Measurements from ENCODE around the gene CRMP1. TPM values are rescaled to one million over a fixed set of nuclear protein-coding genes. Genes with fewer than 3 reads are reported as not detected.

Gene CRMP1
- total RNA-seq, 6 experiments from 2014 or later, result 0.09 to 0.31 (median 0.10) TPM; not detected in 3

DNA sequence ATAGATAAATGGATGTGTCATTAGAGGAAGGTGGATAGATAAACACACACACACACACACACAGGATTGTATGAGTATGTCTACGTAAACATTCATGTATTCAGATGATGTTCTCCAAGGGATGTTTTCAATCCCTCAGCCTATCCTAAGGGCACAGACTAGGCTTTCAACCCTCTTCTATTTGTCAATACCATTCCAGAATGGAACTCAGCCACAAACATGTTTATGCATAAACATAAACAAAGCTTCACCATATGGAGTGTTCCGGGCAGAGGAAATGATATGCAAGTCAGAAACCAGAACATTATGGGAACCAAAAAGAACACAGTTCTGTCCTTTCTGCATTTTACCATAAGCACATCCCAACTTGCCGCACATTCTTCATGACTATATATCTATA is 25.0 kb downstream of the CRMP1 start:
- H3K27me3 ChIP-seq, result no peaks in the 10 kb centered on the region
- no peak overlapping the region for H3K27ac ChIP-seq
- ATAC-seq, result no peak
- DNase-seq, result no peak
- H3K4me1 ChIP-seq, result no peaks in the 10 kb centered on the region
- H3K9me3 ChIP-seq, result no peaks in the 10 kb centered on the region
- WGBS (ENCODE audit: insufficient coverage, low coverage, low lambda C conversion rate, missing lambda C conversion rate), result 79% methylated on average over 3 of the region's 3 CpGs
- intact Hi-C loops (cut with DNase I), result no loop called here
- no peaks in the 10 kb centered on the region for H3K36me3 ChIP-seq
- no peak overlapping the region for H3K4me3 ChIP-seq
- TF ChIP-seq CTCF (IDR thresholded peaks at IDR 0.05), result no peak
- no peak for TF ChIP-seq POLR2A (IDR thresholded peaks at IDR 0.05)

DNA sequence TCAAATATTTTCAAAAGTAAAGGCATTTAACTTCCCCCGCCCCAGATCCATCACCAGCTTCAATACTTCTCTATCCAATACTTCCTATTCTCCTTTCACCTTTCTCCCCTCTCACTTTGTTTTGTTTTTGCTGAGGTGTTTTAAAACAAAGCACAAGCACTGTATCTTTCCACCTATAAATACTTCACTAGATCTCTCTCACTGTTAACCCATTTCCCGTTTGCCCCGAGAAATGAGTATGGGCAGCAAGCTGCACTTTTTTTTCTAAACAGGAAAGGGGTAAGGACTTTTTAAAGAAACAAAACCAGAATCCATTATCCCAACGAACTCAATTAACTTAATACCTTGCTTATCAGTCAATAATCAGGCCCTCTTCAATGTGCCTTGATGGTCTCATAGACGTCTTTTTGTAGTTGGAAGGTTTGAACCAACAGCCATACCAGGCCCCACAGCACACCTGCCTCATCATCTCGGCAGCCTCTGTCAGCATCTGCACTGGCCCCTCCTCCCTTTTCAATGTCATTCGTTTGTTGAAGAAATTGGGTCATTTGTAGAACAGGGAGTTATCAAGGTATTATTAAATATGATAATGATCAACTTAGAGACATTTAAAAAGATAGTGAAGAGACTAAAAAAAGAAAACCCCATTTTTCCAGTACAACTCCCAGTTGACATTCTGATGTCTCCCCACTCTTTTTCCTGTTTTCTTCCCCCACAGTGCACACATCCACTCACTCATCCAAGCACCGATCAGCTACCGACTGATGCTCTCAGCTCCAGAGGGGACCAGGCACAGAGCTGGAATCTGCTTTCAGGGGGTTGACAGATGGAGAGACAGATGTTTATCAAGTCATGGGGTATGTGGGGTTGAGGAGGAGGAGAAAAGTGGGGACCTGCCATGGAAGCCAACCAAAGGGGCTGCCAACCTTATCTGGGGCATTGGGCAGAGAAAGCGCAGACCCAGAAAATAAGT is 25.8 kb downstream of the CRMP1 start:
- WGBS (ENCODE audit: insufficient coverage, low coverage, low lambda C conversion rate, missing lambda C conversion rate), result 60% methylated on average over 10 of the region's 10 CpGs
- no peaks in the 10 kb centered on the region for H3K9me3 ChIP-seq
- no peaks in the 10 kb centered on the region for H3K4me1 ChIP-seq
- no peaks in the 10 kb centered on the region for H3K27me3 ChIP-seq
- ATAC-seq (no peak), DNase-seq (no peak)
- H3K4me3 ChIP-seq, result no peak overlapping the region
- no peak for TF ChIP-seq CTCF (IDR thresholded peaks at IDR 0.05)
- no peak for TF ChIP-seq POLR2A (IDR thresholded peaks at IDR 0.05)
- intact Hi-C loops (cut with DNase I), result no loop called here
- H3K27ac ChIP-seq, result no peak overlapping the region
- no peaks in the 10 kb centered on the region for H3K36me3 ChIP-seq

DNA sequence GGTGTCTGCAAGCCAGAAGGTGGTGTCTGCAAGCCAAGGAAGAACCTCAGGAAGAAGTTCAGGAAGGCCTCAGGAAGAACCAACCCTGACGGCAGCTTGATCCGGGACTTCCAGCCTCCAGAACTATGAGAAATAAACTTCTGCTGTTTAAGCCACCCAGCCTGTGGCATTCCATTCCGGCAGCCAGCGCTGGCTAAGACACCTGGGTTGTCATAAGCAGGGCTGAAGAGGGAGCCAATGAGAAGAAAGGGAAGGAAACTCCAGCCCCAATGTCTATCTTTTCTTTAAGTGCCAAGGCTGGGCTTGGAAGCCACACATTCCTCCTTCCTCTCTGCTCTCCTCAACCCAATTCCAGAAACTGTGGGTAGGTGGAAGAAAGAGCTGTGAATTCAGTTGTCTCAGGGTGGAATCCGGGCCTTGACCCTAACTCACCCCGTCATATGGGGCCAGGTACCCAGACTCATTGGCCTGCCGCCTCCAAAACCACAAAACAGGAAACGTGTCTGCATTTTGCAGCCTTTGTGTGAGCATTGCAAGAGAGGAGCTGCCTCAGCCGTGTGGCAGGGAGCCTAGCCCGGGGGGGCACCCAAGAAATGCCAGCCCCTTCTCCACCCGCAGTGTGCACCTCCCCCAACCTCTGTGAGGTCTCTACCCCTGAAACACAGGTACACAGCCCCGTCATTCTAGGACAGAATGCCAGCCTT is 26.8 kb downstream of the CRMP1 start:
- no peak overlapping the region for H3K27ac ChIP-seq
- 49% methylated on average over 5 of the region's 12 CpGs for WGBS (ENCODE audit: insufficient coverage, low coverage, low lambda C conversion rate, missing lambda C conversion rate)
- no peaks in the 10 kb centered on the region for H3K9me3 ChIP-seq
- intact Hi-C loops (cut with DNase I), result no loop called here
- H3K4me1 ChIP-seq, result no peaks in the 10 kb centered on the region
- no peak overlapping the region for H3K4me3 ChIP-seq
- no peaks in the 10 kb centered on the region for H3K27me3 ChIP-seq
- ATAC-seq (no peak), DNase-seq (no peak)
- no peak for TF ChIP-seq POLR2A (IDR thresholded peaks at IDR 0.05)
- no peak for TF ChIP-seq CTCF (IDR thresholded peaks at IDR 0.05)
- no peaks in the 10 kb centered on the region for H3K36me3 ChIP-seq

GRCh38 chr4:5863461-5864113 is 29.3 kb downstream of the CRMP1 start:
- no peaks in the 10 kb centered on the region for H3K4me1 ChIP-seq
- H3K36me3 ChIP-seq, result no peaks in the 10 kb centered on the region
- no peaks in the 10 kb centered on the region for H3K27me3 ChIP-seq
- no peak overlapping the region for H3K4me3 ChIP-seq
- no peaks in the 10 kb centered on the region for H3K9me3 ChIP-seq
- ATAC-seq (no peak), DNase-seq (no peak)
- WGBS (ENCODE audit: insufficient coverage, low coverage, low lambda C conversion rate, missing lambda C conversion rate), result 43% methylated on average over 15 of the region's 15 CpGs
- no peak for TF ChIP-seq POLR2A (IDR thresholded peaks at IDR 0.05)
- no peak for TF ChIP-seq CTCF (IDR thresholded peaks at IDR 0.05)
- H3K27ac ChIP-seq, result no peak overlapping the region
- intact Hi-C loops (cut with DNase I), result no loop called here
